Measurements from ENCODE around the gene C19orf85.
"Not testable (repeated sequence)": the region's sequence is repeated elsewhere in the genome, so short reads cannot be mapped to it uniquely, and the experiment has no call there.

C19orf85 gene

GRCh38 chr19:55464662-55465054 is at the start of gene C19orf85:
TSS of gene C19orf85 (minus strand) at chr19:55464751. CDS start at chr19:55464554, 197 bp downstream.
- DNase-seq = no peak

GRCh38 chr19:55508120-55508519 is 43.6 kb upstream of the C19orf85 start:
- no peak for DNase-seq

GRCh38 chr19:55504981-55505380 is 40.4 kb upstream of the C19orf85 start:
- no peak for DNase-seq

GRCh38 chr19:55504252-55504603 is 39.7 kb upstream of the C19orf85 start:
- no peak for DNase-seq

GRCh38 chr19:55503502-55504251 is 39.1 kb upstream of the C19orf85 start:
- peak; percentile 87 to 90 for DNase-seq

- DNase-seq = no peak
Observed at GRCh38 chr19:55503157-55503501, 38.6 kb upstream of the C19orf85 start.

- no peak for DNase-seq
Observed at GRCh38 chr19:55502197-55502952, 37.8 kb upstream of the C19orf85 start.

- DNase-seq = no peak
Observed at GRCh38 chr19:55500368-55500952, 35.9 kb upstream of the C19orf85 start.

- no peak for DNase-seq
Observed at GRCh38 chr19:55498246-55498840, 33.8 kb upstream of the C19orf85 start.

GRCh38 chr19:55497763-55498162 is 33.2 kb upstream of the C19orf85 start:
- DNase-seq = no peak

- not testable (repeated sequence) for DNase-seq
Observed at GRCh38 chr19:55496820-55497219, 32.3 kb upstream of the C19orf85 start.

GRCh38 chr19:55495646-55496349 is 31.2 kb upstream of the C19orf85 start:
- no peak for DNase-seq

- no peak for DNase-seq
Observed at GRCh38 chr19:55494172-55494761, 29.7 kb upstream of the C19orf85 start.

- no peak for DNase-seq
Observed at GRCh38 chr19:55493645-55494171, 29.2 kb upstream of the C19orf85 start.

GRCh38 chr19:55493052-55493644 is 28.6 kb upstream of the C19orf85 start:
- DNase-seq = no peak

- no peak for DNase-seq
Observed at GRCh38 chr19:55492362-55492944, 27.9 kb upstream of the C19orf85 start.

GRCh38 chr19:55491546-55492360 is 27.2 kb upstream of the C19orf85 start:
- DNase-seq = no peak

- no peak for DNase-seq
Observed at GRCh38 chr19:55490478-55491432, 26.2 kb upstream of the C19orf85 start.

GRCh38 chr19:55489711-55490477 is 25.3 kb upstream of the C19orf85 start:
- DNase-seq = no peak
